Stimulated activated CD4-positive, alpha-beta T cell treated with anti-CD3 and anti-CD28 coated beads, Interleukin-4, amount 100 ng/mL, for 1 hour (primary cell): ENCODE measurements around the gene PHF20.
A peak's percentile ranks its signal among the peaks of the same experiment; 100 is the strongest.
"Not testable (repeated sequence)": the region's sequence is repeated elsewhere in the genome, so short reads cannot be mapped to it uniquely, and the experiment has no call there.

Experiments
- DNase-seq: peaks from one replicate; pipeline ENCODE4 v3.0.0-alpha.2; 2020

PHF20 gene

DNA sequence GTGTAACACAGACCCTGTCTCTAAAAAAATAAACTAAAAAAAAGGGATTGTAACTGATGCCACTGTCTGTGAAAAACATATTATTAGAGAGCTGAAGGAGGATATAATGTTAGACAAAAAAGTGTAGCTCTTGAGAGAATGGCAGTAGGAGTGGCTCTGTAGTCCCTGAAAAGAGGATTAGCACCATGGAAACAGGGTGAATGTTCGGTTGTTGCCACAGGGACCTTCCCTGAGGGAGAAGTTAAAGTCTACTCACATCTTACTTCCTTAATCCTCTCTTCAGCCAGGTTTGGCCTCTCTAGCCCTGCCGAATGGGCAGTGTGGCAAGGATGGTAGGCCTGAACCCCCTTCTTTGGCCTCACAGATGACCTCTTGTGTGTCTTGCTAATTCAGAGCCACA, 170.4 kb downstream of the PHF20 start:
- no peak for DNase-seq

GRCh38 chr20:35947489-35947888, 175.7 kb downstream of the PHF20 start:
- peak; percentile 7 for DNase-seq

GRCh38 chr20:35947907-35948306, 176.1 kb downstream of the PHF20 start:
- no peak for DNase-seq

DNA sequence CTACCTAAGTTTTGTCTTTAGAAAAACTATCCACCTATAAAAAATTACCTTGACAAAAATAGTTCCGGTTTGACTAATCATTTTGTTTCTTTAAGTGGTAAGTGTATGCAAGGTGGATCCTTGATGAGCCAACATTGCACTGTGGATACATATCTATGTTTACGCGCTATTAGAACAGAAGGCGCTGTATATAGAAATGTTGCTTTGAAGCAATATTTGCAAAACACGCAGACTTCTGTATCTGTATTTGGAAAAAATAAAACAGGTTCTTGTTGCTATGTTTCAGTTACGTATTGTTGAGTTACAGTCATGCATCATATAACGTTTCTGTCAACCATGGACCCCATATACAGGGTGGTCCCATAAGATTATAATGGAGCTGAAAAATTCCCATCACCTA, 178.3 kb downstream of the PHF20 start:
- DNase-seq = no peak

DNA sequence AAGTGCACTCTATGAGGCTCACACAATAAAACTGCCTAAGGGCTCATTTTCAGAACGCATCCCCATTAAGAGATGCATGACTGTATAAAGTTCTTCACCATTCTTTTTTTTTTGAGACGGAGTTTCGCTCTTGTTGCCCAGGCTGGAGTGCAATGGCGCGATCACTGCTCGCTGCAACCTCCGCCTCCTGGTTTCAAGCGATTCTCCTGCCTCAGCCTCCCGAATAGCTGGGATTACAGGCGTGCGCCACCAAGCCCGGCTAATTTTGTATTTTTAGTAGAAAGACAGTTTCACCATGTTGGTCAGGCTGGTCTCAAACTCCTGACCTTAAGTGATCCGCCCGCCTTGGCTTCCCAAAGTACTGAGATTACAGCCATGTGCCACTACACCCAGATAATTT, 180.3 kb downstream of the PHF20 start:
- DNase-seq = not testable (repeated sequence)

- DNase-seq = no peak
Measured at GRCh38 chr20:35952480-35953386, 180.9 kb downstream of the PHF20 start.

DNA sequence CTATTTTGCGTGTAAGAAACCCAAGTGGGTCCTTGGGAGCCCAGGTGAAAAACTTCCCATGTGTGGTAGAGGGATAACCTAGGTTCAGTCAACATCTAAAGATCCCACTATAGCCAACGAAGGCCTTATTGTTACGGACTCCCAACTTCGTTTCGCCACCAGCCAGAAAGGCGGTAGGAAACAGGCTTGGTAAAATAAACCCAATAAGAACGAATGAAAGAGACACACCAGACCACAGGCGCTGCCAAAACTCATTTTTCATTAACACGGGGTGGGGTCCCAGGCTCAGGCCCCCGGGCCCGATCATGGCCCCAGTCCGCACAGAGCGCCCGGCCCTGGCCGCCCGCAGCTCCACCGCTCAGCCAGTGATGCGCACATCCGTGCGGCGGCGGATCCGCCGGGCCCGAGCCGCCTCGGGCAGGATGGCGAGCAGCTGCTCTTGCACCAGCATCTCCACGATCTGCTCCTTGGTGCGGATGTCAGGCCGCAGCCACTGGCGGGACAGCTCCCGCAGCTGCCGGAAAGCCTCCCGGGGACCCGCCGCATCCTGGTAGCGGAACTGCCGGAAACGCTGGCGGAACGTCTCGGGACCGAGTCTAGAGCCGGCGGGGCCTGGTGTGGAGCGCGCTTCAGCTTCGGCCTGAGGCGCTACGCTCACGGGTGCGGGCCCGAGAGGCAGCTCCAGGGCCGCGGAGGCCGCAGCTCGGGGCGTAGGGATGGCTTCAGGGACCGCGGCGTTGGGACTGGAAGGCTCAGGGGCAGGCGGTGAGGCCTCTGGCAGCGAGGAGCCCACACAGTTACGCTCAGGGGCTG, 181.8 kb downstream of the PHF20 start:
- peak; percentile 59 for DNase-seq

- peak; percentile 96 for DNase-seq
Measured at GRCh38 chr20:35954200-35954906, 182.5 kb downstream of the PHF20 start, which contains the start of gene SCAND1. Gene SCAND1, minus strand, starts transcription at chr20:35954502. Its CDS starts 218 bp downstream, at chr20:35954284.

DNA sequence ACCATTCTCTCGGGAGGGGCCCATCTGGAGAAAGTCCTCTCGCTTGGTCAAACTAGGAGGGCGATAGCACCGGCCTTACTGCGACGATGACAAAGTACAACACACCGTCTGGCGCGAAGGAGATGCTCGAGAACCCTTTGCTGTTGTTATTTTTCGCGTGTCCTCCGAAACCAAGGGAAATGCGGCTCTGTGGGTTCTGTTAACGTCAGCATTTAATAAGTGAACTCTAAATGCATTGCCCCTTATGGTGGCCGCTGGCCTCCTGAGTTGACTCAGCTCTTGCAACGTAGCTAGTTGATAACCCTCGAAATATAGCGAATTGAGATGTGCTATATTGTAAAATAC, 183.1 kb downstream of the PHF20 start:
- DNase-seq = no peak

- DNase-seq = no peak
Measured at GRCh38 chr20:35956616-35957015, 184.8 kb downstream of the PHF20 start.

GRCh38 chr20:35959291-35959690, 187.5 kb downstream of the PHF20 start:
- not testable (repeated sequence) for DNase-seq

GRCh38 chr20:35963878-35964277, 192.1 kb downstream of the PHF20 start:
- no peak for DNase-seq

GRCh38 chr20:35967979-35968640, 196.3 kb downstream of the PHF20 start, which contains the start of gene CNBD2:
Gene CNBD2, plus strand, starts transcription at chr20:35968590. Its CDS starts 173 bp downstream, at chr20:35968763.
- DNase-seq = no peak

DNA sequence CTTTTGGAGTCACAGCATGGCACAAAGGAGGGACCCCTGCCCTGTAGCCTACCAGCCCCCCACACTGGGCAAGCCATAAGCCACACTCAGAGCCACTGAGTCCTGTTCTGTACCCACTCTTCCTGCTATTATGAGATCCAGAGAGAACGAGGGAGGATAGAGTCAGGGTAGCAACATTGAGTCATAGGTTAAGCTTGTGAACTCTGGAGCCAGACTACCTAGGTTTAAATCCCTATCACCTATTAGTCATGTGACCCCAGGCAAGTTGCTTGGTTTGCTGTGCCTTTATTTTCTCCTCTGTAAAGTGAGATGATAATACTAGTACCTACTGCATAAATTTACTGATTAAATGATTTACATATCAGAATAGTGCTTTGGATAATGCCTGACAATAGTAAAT, 197.1 kb downstream of the PHF20 start:
- no peak for DNase-seq

GRCh38 chr20:35971981-35972380, 200.2 kb downstream of the PHF20 start:
- no peak for DNase-seq

DNA sequence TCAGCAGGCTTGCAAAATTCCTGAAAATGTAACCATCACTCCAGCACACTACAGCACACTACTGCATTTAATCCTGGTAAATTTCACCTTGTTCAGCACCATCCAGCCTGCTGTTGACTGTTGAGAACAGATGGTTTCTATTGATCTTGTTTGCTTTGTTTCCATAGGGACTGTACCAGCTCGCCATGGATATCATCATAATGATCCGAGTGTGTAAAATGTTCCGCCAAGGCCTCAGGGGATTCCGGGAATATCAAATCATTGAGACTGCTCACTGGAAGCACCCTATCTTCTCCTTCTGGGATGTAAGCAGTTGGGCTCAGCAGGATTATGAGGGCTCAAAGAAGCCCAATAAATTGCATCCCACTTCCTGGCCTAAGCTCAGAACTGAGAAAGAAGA, 200.6 kb downstream of the PHF20 start:
- DNase-seq = no peak

DNA sequence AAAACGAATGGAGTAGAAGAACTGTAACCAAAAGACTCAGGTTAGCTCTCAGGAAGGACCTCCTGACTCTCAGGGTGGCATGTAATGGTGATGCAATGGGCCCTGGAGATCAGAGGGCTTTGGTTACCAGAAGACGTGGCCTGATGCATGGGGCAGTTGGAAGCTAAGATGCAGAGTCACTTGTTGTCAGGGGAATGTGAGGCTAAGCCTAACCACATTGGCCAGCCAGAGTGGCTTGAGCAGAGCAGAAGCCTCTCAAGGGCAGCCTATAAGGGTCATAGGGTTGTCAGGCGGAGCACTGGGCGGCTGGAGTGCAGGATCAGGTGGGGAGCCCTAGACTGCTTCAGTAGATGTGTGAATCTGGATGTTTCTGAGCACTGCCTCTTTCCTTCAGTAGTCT, 202.4 kb downstream of the PHF20 start:
- DNase-seq = no peak

GRCh38 chr20:35975576-35976373, 204.0 kb downstream of the PHF20 start:
- no peak for DNase-seq

DNA sequence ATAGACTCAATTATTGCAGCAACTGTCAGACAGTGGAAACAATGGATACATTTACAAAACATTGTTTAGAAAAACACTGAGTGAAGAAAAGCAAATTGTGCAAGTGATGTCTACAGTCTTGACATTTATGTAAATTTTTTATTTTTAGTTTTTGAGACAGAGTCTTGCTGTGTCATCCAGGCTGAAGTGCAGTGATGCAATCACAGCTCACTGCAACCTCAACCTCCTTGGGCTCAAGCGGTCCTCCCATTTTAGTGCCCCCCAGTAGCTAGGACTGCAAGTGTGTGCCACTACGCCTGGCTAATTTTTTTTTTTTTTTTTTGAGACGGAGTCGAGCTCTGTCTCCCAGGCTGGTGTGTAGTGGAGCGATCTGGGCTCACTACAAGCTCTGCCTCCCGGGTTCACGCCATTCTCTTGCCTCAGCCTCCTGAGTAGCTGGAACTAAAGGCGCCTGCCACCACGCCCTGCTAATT, 206.3 kb downstream of the PHF20 start:
- DNase-seq = no peak

- no peak for DNase-seq
Measured at GRCh38 chr20:35979544-35979943, 207.7 kb downstream of the PHF20 start.

DNA sequence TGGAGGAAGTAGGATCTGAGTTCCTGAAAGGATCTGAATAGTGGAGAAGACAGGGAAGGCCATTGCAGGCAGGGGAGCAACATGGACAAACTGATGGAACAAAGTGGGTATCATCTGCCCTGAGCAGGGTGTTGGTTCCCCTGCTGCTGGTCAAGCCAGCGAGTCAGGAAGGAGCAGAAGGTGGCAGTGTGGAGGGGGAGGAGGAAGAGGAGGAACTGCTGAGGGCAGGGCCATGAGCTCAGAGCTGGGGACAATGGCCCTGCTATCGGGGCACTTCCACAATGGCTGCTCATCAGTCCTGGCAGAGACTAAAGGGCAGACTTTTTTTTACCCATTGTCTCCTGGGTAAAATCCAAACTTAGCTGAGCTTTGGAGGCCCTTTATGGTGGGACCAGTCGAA, 210.2 kb downstream of the PHF20 start:
- no peak for DNase-seq

DNA sequence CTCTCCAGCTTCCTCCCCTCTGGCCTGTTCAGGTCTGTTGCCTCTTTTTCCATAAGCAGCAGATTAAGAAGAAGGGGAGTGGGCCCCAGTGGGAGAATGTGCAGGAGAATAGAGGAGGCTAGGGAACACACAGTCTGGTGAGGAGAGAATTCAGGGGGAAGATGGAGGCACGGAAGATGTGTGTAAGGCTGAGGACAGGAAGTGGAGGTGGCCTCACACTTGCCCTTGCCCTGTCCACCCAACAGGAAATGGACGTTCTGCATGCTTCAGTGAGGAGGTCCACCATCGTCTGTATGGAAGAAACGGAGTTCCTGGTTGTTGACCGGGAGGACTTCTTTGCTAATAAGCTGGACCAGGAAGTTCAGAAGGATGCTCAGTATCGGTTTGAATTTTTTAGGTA, 212.6 kb downstream of the PHF20 start:
- DNase-seq = no peak
